ENCODE data around the gene MGME1. TPM values are rescaled to one million over a fixed set of nuclear protein-coding genes. Genes with fewer than 3 reads are reported as not detected.

Gene MGME1
- total and polyA plus RNA-seq, 2 of the 13 experiments (the other 11 are each of a cell fraction or from before 2014, with no cell fraction given) = 36.7 to 66.6 TPM

DNA sequence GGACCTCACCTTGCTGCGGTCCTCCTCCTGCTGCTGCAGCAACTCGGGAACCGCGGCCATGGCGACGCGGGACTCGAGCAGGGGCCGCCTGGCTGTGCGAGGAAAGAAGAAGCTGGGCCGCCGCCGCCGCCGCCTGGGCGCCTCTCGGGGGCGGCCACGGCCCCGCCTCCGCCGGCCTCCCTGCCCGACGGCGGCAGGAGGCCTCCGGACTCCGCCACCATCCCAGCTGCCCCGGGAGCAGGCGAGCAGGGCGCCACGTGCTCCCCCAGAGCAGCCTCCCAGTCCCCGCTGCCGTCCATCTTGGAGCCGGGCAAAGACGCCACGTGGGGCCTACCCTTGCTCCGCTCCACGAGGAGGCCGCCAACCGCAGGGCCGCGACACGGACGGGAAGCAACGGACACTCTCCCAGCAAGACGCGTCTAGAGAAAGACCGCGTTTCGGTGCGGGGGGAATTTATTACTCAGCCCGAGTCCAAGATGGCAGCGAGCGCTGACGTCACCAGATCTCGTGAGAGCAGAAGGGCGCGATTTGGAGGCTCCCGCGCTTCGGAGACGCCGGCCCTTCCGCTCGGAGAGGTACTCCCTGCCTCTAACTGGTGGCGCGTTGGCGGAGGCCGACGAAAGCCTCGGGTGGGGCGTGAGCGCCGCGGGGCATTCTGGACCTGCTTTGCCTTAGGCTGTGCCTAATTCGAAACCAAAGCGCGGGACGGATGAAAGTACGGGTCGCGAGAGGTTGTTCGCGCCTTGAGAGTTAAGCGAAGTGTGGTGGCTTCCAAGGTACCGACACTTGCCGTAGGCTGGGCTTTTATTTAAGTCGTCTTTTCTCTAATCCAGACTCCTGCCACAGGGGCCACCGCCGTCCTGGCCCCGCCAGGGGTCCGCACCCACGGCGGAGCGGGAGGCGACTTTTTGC, at the start of gene MGME1, which contains the start of gene SNX5 (continued):
- TF ChIP-seq ZNF335 (CRISPR knock-in tag; IDR thresholded peaks at IDR 0.05) (peak; percentile 88), ZNF282 (IDR thresholded peaks at IDR 0.05; ENCODE audit: partially characterized antibody) (no peak), ISX (CRISPR knock-in tag; conservative IDR thresholded peaks at IDR 0.05) (peak; percentile 79; the same call in 1 of the 2 replicates), DNMT1 (CRISPR knock-in tag; IDR thresholded peaks at IDR 0.05) (peak; percentile 94; the same call in 1 of the 2 replicates), ZFP1 (CRISPR knock-in tag; IDR thresholded peaks at IDR 0.05) (peak; percentile 87; the same call in 1 of the 2 replicates), ZBTB49 (CRISPR knock-in tag; IDR thresholded peaks at IDR 0.05; ENCODE audit: borderline replicate concordance) (no peak; the same call in 1 of the 2 replicates), HMGA1 (CRISPR knock-in tag; conservative IDR thresholded peaks at IDR 0.05) (no peak; the same call in 1 of the 2 replicates), GMEB1 (CRISPR knock-in tag; IDR thresholded peaks at IDR 0.05; ENCODE audit: borderline replicate concordance) (peak; percentile 95), ZNF572 (CRISPR knock-in tag; IDR thresholded peaks at IDR 0.05) (peak; percentile 99), ZC3H13 (CRISPR knock-in tag; IDR thresholded peaks at IDR 0.05) (peak; percentile 99), PPARG (CRISPR knock-in tag; conservative IDR thresholded peaks at IDR 0.05) (peak; percentile 70; the same call in 1 of the 2 replicates), FOXO4 (CRISPR knock-in tag; conservative IDR thresholded peaks at IDR 0.05) (no peak; the same call in 1 of the 2 replicates)
- TF ChIP-seq, protein P1, sequence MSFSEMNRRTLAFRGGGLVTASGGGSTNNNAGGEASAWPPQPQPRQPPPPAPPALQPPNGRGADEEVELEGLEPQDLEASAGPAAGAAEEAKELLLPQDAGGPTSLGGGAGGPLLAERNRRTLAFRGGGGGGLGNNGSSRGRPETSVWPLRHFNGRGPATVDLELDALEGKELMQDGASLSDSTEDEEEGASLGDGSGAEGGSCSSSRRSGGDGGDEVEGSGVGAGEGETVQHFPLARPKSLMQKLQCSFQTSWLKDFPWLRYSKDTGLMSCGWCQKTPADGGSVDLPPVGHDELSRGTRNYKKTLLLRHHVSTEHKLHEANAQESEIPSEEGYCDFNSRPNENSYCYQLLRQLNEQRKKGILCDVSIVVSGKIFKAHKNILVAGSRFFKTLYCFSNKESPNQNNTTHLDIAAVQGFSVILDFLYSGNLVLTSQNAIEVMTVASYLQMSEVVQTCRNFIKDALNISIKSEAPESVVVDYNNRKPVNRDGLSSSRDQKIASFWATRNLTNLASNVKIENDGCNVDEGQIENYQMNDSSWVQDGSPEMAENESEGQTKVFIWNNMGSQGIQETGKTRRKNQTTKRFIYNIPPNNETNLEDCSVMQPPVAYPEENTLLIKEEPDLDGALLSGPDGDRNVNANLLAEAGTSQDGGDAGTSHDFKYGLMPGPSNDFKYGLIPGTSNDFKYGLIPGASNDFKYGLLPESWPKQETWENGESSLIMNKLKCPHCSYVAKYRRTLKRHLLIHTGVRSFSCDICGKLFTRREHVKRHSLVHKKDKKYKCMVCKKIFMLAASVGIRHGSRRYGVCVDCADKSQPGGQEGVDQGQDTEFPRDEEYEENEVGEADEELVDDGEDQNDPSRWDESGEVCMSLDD (CRISPR knock-in tag; IDR thresholded peaks at IDR 0.05; ENCODE audit: borderline replicate concordance) = peak; percentile 36; the same call in 1 of the 2 replicates
- TF ChIP-seq, protein P2, sequence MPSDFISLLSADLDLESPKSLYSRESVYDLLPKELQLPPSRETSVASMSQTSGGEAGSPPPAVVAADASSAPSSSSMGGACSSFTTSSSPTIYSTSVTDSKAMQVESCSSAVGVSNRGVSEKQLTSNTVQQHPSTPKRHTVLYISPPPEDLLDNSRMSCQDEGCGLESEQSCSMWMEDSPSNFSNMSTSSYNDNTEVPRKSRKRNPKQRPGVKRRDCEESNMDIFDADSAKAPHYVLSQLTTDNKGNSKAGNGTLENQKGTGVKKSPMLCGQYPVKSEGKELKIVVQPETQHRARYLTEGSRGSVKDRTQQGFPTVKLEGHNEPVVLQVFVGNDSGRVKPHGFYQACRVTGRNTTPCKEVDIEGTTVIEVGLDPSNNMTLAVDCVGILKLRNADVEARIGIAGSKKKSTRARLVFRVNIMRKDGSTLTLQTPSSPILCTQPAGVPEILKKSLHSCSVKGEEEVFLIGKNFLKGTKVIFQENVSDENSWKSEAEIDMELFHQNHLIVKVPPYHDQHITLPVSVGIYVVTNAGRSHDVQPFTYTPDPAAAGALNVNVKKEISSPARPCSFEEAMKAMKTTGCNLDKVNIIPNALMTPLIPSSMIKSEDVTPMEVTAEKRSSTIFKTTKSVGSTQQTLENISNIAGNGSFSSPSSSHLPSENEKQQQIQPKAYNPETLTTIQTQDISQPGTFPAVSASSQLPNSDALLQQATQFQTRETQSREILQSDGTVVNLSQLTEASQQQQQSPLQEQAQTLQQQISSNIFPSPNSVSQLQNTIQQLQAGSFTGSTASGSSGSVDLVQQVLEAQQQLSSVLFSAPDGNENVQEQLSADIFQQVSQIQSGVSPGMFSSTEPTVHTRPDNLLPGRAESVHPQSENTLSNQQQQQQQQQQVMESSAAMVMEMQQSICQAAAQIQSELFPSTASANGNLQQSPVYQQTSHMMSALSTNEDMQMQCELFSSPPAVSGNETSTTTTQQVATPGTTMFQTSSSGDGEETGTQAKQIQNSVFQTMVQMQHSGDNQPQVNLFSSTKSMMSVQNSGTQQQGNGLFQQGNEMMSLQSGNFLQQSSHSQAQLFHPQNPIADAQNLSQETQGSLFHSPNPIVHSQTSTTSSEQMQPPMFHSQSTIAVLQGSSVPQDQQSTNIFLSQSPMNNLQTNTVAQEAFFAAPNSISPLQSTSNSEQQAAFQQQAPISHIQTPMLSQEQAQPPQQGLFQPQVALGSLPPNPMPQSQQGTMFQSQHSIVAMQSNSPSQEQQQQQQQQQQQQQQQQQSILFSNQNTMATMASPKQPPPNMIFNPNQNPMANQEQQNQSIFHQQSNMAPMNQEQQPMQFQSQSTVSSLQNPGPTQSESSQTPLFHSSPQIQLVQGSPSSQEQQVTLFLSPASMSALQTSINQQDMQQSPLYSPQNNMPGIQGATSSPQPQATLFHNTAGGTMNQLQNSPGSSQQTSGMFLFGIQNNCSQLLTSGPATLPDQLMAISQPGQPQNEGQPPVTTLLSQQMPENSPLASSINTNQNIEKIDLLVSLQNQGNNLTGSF (CRISPR knock-in tag; IDR thresholded peaks at IDR 0.05) = peak; percentile 28

Measured in HepG2 (cell line).